Neural progenitor cell (in vitro differentiated cells): ENCODE results near the gene MYH9. TPM values are rescaled to one million over a fixed set of nuclear protein-coding genes. Genes with fewer than 3 reads are reported as not detected.
"Not testable (repeated sequence)": the region's sequence is repeated elsewhere in the genome, so short reads cannot be mapped to it uniquely, and the experiment has no call there.

Experiments
- DNase-seq: peaks from one replicate; pipeline ENCODE4 v3.0.0-alpha.2; 2016; ENCODE audit warnings: low spot score
- H2AFZ ChIP-seq: fragments of 200-600 bp; sonication (generic); replicated peaks from 2 replicates; pipeline ENCODE4 v1.6.1; 2016; ENCODE audit warnings: antibody characterized with exemption
- H3F3A ChIP-seq: fragments of 200-600 bp; sonication (generic); 2 replicates; pipeline ENCODE4 v1.6.1; 2016; ENCODE audit warnings: antibody characterized with exemption, low read depth
- H3K27ac ChIP-seq: fragments of 200-600 bp; sonication (generic); 2 replicates; pipeline ENCODE4 v1.5.1; 2016; ENCODE audit warnings: mild to moderate bottlenecking
- H3K27me3 ChIP-seq: fragments of 200-600 bp; sonication (generic); 2 replicates; pipeline ENCODE4 v1.6.1; 2016; ENCODE audit warnings: mild to moderate bottlenecking, moderate library complexity
- H3K36me3 ChIP-seq: fragments of 200-600 bp; sonication (generic); 2 replicates; pipeline ENCODE4 v1.5.1; 2016
- H3K4me1 ChIP-seq: fragments of 200-600 bp; sonication (generic); 2 replicates; pipeline ENCODE4 v1.6.1; 2016; ENCODE audit warnings: mixed run types
- H3K4me2 ChIP-seq: fragments of 200-600 bp; sonication (generic); 2 replicates; pipeline ENCODE4 v1.6.1; 2016
- H3K4me3 ChIP-seq: fragments of 200-600 bp; sonication (generic); 2 replicates; pipeline ENCODE4 v1.5.1; 2016
- H3K79me2 ChIP-seq: fragments of 200-600 bp; sonication (generic); 2 replicates; pipeline ENCODE4 v1.6.1; 2016; ENCODE audit warnings: low read depth
- H3K9ac ChIP-seq: fragments of 200-600 bp; sonication (generic); 2 replicates; pipeline ENCODE4 v1.6.1; 2016
- H3K9me3 ChIP-seq: fragments of 200-600 bp; sonication (generic); 2 replicates; pipeline ENCODE4 v1.5.1; 2016; ENCODE audit warnings: low read depth
- H4K20me1 ChIP-seq: fragments of 200-600 bp; sonication (generic); 2 replicates; pipeline ENCODE4 v1.6.1; 2016; ENCODE audit warnings: low read depth
- H3K27ac Mint-ChIP-seq: 3 replicates; pipeline ENCODE4 v1.8.0; 2021; ENCODE audit warnings: mixed read lengths
- H3K27me3 Mint-ChIP-seq: 2 replicates; pipeline ENCODE4 v1.8.0; 2022; ENCODE audit warnings: low read depth, mild to moderate bottlenecking, inconsistent platforms, moderate library complexity, mixed read lengths; ENCODE audit not compliant: insufficient read depth
- H3K36me3 Mint-ChIP-seq: 3 replicates; pipeline ENCODE4 v1.8.0; 2021; ENCODE audit warnings: mixed read lengths
- H3K4me1 Mint-ChIP-seq: 3 replicates; pipeline ENCODE4 v1.8.0; 2021; ENCODE audit warnings: mixed read lengths
- H3K4me3 Mint-ChIP-seq: 3 replicates; pipeline ENCODE4 v1.8.0; 2021; ENCODE audit warnings: mild to moderate bottlenecking, moderate library complexity, mixed read lengths
- H3K9me3 Mint-ChIP-seq: 3 replicates; pipeline ENCODE4 v1.8.0; 2020; ENCODE audit warnings: mixed read lengths
- EZH2 ChIP-seq: fragments of 200-600 bp; sonication (generic); IDR thresholded peaks from 2 replicates; pipeline ENCODE4 v1.6.1; 2017; ENCODE audit warnings: antibody characterized with exemption, mild to moderate bottlenecking, moderate library complexity
- EZH2phosphoT487 ChIP-seq: fragments of 200-600 bp; sonication (generic); IDR thresholded peaks from 2 replicates; pipeline ENCODE4 v1.6.1; 2017; ENCODE audit warnings: antibody characterized with exemption
- total RNA-seq: library from RNA; depleted of rRNA; stranded (reverse); fragments of >200 nt; gene quantifications from 2 replicates; pipeline ENCODE4 v1.2.3, GENCODE V29; 2015; ENCODE audit warnings: low replicate concordance
- TF ChIP-seq, protein P1 (sequence below): fragments of 200-600 bp; sonication (generic); IDR thresholded peaks from 2 replicates; pipeline ENCODE4 v1.5.1; 2017; ENCODE audit warnings: antibody characterized with exemption, mild to moderate bottlenecking

The MYH9 gene
- total RNA-seq, 1 donor from 2014 or later, result 77.2 TPM

DNA sequence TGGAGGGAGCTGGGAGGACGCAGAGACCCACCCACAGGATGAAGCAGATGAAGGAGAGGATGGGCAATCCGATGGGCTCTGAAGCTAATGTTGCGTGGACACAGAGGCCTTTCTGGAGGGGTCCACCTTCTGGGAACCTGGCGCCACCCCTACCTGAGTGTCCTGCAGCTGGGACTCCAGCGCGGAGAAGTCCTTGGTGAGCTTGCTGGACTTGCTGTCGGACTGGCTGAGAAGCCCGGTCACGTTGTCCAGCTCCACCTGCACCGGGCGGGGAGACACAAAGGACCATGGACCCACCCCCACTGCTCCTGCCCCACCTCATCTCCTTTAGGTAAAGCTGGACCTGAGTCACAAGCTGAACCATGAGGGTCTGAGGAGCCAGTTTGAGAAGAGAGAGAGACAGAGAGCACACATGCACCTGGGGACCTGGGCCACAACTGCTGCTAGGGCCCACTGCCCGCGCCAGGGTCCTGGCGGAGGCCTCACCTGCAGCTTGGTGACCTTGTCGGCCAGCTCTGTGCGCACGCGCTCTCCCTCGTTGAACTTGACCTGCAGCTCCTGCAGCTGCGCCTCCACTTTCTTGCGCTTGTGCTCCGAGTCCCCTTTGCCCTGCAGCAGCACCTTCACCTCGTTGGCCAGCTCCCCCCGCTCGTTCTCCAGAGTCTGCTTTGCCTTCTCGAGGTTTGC, 94.0 kb downstream of the MYH9 start:
- Mint-ChIP-seq H3K27ac (no peak overlapping the region), H3K4me3 (no peak overlapping the region), H3K36me3 (peaks cover 49% of the 10 kb centered on the region), H3K4me1 (no peaks in the 10 kb centered on the region), H3K9me3 (peaks cover 6% of the 10 kb centered on the region), H3K27me3 (peaks cover 5% of the 10 kb centered on the region)
- Histone ChIP-seq H3K9ac (no peak overlapping the region), H3K79me2 (no peaks in the 10 kb centered on the region), H3K27ac (no peak overlapping the region), H2AFZ (no peak overlapping the region), H3F3A (no peaks in the 10 kb centered on the region), H3K4me1 (no peaks in the 10 kb centered on the region), H3K9me3 (no peaks in the 10 kb centered on the region), H3K36me3 (no peaks in the 10 kb centered on the region), H3K27me3 (no peaks in the 10 kb centered on the region), H4K20me1 (no peaks in the 10 kb centered on the region), H3K4me2 (no peak overlapping the region), H3K4me3 (no peak overlapping the region)
- TF ChIP-seq EZH2 (no peak), EZH2phosphoT487 (no peak)
- TF ChIP-seq, protein P1, sequence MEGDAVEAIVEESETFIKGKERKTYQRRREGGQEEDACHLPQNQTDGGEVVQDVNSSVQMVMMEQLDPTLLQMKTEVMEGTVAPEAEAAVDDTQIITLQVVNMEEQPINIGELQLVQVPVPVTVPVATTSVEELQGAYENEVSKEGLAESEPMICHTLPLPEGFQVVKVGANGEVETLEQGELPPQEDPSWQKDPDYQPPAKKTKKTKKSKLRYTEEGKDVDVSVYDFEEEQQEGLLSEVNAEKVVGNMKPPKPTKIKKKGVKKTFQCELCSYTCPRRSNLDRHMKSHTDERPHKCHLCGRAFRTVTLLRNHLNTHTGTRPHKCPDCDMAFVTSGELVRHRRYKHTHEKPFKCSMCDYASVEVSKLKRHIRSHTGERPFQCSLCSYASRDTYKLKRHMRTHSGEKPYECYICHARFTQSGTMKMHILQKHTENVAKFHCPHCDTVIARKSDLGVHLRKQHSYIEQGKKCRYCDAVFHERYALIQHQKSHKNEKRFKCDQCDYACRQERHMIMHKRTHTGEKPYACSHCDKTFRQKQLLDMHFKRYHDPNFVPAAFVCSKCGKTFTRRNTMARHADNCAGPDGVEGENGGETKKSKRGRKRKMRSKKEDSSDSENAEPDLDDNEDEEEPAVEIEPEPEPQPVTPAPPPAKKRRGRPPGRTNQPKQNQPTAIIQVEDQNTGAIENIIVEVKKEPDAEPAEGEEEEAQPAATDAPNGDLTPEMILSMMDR, result no peak
- DNase-seq, result no peak

DNA sequence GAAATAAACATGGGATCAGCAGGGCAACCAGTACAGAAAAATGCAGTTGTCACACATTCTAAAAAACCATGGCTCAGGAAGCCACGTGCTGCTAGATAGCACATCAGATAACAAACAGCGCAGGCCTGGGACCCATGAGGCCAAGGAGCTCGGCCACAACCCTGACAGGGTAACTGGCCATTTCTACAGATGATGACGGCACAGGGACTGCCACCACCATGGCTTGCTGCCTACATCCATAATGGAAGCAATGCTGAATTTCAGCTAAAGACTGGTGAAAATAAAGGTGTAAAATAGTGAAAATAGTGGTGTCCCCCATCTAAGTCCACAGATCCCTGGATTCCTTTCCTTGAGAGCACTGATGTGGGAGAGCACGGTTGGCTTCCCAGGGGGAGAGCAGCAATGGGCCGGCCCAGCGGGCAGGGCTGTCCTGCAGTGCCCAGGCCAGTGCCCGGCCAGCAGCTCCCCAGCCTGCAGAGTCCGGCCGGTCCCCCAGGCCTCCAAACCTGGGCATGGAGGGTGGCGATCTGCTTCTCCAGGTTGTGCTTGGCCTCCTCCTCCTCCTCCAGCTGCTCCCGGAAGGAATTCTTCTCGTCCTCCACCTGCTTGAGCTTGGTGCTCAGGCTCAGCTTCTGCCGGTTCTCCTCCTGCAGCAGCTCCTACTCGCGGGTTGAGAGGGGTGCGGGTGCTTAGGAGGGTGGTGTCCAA, 94.8 kb downstream of the MYH9 start:
- no peaks in the 10 kb centered on the region for H4K20me1 ChIP-seq
- H3K4me1 ChIP-seq, result no peaks in the 10 kb centered on the region
- Mint-ChIP-seq H3K9me3 (peaks cover 6% of the 10 kb centered on the region), H3K4me1 (no peaks in the 10 kb centered on the region), H3K4me3 (no peak overlapping the region), H3K36me3 (peaks cover 53% of the 10 kb centered on the region), H3K27me3 (peaks cover 6% of the 10 kb centered on the region), H3K27ac (no peak overlapping the region)
- no peak overlapping the region for H3K4me2 ChIP-seq
- no peak overlapping the region for H2AFZ ChIP-seq
- TF ChIP-seq EZH2 (no peak), EZH2phosphoT487 (no peak)
- TF ChIP-seq, protein P1, result no peak
- no peaks in the 10 kb centered on the region for H3F3A ChIP-seq
- H3K79me2 ChIP-seq, result no peaks in the 10 kb centered on the region
- DNase-seq, result no peak
- no peaks in the 10 kb centered on the region for H3K9me3 ChIP-seq
- no peak overlapping the region for H3K4me3 ChIP-seq
- no peak overlapping the region for H3K9ac ChIP-seq
- H3K27ac ChIP-seq, result no peak overlapping the region
- no peaks in the 10 kb centered on the region for H3K36me3 ChIP-seq
- H3K27me3 ChIP-seq, result no peaks in the 10 kb centered on the region

DNA sequence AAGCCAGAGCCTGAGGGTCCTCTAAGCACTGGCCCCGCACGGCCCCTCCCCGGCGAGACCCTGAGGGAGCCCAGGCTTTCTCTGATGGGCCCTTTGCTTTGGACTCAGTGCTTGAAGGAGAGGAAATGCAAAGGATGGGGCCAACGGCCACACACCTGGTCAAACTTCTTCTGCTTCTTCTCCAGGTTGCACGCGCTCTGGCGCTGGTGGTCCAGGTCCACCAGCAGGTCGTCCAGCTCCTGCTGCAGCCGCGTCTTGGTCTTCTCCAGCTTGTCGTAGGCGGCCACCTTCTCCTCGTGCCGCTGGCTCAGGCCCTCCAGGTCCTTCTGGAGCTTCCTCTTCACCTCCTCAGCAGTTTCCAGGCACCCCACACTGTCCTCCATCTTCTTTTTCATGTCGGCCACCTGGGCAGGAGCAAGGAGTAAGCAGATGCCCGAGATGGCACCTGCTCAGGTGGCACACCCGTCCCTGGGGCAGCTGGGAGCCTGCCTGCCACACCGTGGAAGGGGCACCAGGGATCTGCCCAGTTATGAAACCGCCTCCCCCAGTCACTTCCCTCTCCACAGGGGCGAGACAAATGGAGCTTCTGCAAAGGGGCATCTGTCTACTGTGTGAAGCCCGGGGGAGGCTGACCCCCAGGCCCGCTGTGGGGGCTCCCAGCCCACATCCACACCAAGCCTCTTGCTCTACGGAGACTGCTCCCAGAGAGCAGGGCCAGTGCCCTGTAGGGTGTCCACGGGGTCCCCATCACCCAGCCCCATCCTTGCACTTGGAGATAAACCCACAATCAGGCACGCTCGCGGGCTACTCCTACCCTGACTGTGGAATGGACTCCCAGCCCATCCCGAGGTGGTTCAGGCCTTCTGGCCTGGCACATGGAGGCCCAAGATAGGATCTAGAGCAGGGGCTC, 95.7 kb downstream of the MYH9 start:
- no peak for TF ChIP-seq EZH2phosphoT487
- no peak for TF ChIP-seq EZH2
- TF ChIP-seq, protein P1, result no peak
- Mint-ChIP-seq H3K9me3 (peaks cover 6% of the 10 kb centered on the region), H3K4me3 (no peak overlapping the region), H3K27ac (no peak overlapping the region), H3K36me3 (peaks cover 50% of the 10 kb centered on the region), H3K4me1 (peaks cover under 1% of the 10 kb centered on the region), H3K27me3 (peaks cover 6% of the 10 kb centered on the region)
- no peak overlapping the region for H3K9ac ChIP-seq
- H3K9me3 ChIP-seq, result no peaks in the 10 kb centered on the region
- no peak for DNase-seq
- H3K79me2 ChIP-seq, result no peaks in the 10 kb centered on the region
- H3K4me3 ChIP-seq, result no peak overlapping the region
- H2AFZ ChIP-seq, result no peak overlapping the region
- H3K4me2 ChIP-seq, result no peak overlapping the region
- H3K4me1 ChIP-seq, result no peaks in the 10 kb centered on the region
- H4K20me1 ChIP-seq, result no peaks in the 10 kb centered on the region
- H3F3A ChIP-seq, result peaks cover 1% of the 10 kb centered on the region
- no peak overlapping the region for H3K27ac ChIP-seq
- no peaks in the 10 kb centered on the region for H3K36me3 ChIP-seq
- no peaks in the 10 kb centered on the region for H3K27me3 ChIP-seq

DNA sequence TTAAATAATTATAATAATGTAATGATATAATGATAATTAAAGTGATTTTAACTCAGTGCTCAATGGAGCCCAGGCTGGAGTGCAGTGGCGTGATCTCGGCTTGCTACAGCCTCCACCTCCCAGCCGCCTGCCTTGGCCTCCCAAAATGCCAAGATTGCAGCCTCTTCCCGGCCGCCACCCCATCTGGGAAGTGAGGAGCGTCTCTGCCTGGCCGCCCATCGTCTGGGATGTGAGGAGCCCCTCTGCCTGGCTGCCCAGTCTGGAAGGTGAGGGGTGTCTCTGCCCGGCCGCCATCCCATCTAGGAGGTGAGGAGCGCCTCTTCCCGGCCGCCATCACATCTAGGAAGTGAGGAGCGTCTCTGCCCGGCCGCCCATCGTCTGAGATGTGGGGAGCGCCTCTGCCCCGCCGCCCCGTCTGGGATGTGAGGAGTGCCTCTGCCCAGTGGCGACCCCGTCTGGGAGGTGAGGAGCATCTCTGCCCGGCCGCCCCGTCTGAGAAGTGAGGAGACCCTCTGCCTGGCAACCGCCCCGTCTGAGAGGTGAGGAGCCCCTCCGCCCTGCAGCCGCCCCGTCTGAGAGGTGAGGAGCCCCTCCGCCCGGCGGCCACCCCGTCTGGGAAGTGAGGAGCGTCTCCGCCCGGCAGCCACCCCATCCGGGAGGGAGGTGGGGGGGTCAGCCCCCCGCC, 97.2 kb downstream of the MYH9 start:
- H3F3A ChIP-seq, H3K4me1 Mint-ChIP-seq, H3K4me2 ChIP-seq, H3K4me1 ChIP-seq, H3K79me2 ChIP-seq, H3K9me3 Mint-ChIP-seq, H3K36me3 ChIP-seq, DNase-seq, H3K27ac ChIP-seq, H3K4me3 Mint-ChIP-seq, H2AFZ ChIP-seq, H3K9ac ChIP-seq, H3K27me3 Mint-ChIP-seq, H4K20me1 ChIP-seq, H3K27ac Mint-ChIP-seq, H3K27me3 ChIP-seq, H3K4me3 ChIP-seq, H3K9me3 ChIP-seq: not testable (repeated sequence)
- H3K36me3 Mint-ChIP-seq, result peaks cover 44% of the 10 kb centered on the region

DNA sequence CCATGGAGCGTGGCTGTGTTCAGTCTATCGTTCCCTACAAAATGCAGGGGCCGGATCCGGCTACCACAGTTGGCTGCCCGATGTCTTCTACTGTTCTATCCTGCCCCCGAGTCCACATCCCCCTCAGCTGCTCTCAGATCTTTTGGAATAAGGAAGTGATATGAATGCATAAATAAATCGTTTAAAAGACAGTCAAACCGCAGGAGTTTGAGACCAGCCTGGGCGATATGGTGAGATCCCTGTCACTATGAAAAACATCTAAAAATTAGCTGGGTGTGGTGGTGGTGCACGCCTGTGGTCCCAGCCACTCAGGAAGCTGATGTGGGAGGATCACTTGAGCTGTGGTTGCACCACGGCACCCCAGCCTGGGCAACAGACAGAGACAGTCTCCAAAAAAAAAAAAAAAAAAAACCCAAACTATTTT, 97.8 kb downstream of the MYH9 start:
- not testable (repeated sequence) for H3K4me3 ChIP-seq, H3K36me3 ChIP-seq, H3K9me3 ChIP-seq, H3K27ac ChIP-seq, H3K27ac Mint-ChIP-seq, H2AFZ ChIP-seq, H3K79me2 ChIP-seq, DNase-seq, H3K4me1 Mint-ChIP-seq, H3F3A ChIP-seq, H3K27me3 Mint-ChIP-seq, H3K27me3 ChIP-seq, H3K4me3 Mint-ChIP-seq, H3K9me3 Mint-ChIP-seq, H3K9ac ChIP-seq, H4K20me1 ChIP-seq, H3K4me2 ChIP-seq, H3K4me1 ChIP-seq
- H3K36me3 Mint-ChIP-seq, result peaks cover 42% of the 10 kb centered on the region
